ENCODE data around the gene RPRD1A.

- TF ChIP-seq HNRNPK (IDR thresholded peaks at IDR 0.05; ENCODE audit: low read depth, low read length, poor library complexity, severe bottlenecking) (no peak), TCF7L2 (IDR thresholded peaks at IDR 0.05; ENCODE audit: low read depth, low read length) (no peak)
Measured at GRCh38 chr18:36112302-36112701, 44.9 kb upstream of the RPRD1A start.
